ENCODE measurements around the gene CEMIP. TPM values are rescaled to one million over a fixed set of nuclear protein-coding genes. Genes with fewer than 3 reads are reported as not detected.

The CEMIP gene
- total and polyA plus RNA-seq, 2 of the 13 experiments (the other 11 are each of a cell fraction or from before 2014, with no cell fraction given): 4.3 to 28.5 TPM

- no peak for TF ChIP-seq FOXA1 (IDR thresholded peaks at IDR 0.05)
- TF ChIP-seq FOXA1 (CRISPR knock-in tag; IDR thresholded peaks at IDR 0.05): peak; percentile 88
- TF ChIP-seq GATA4 (IDR thresholded peaks at IDR 0.05; ENCODE audit: borderline replicate concordance, low read depth): no peak
- TF ChIP-seq CSRNP2 (CRISPR knock-in tag; conservative IDR thresholded peaks at IDR 0.05; ENCODE audit: low read depth): no peak
- TF ChIP-seq NR2F6 (IDR thresholded peaks at IDR 0.05): 0 out of 2 replicates have a peak, but pooled peaks have one; percentile 16
- no peak for TF ChIP-seq NR2F6 (CRISPR knock-in tag; IDR thresholded peaks at IDR 0.05)
- TF ChIP-seq PHF21A (CRISPR knock-in tag; IDR thresholded peaks at IDR 0.05): peak; percentile 65; the same call in 1 of the 2 replicates
- 0 out of 2 replicates have a peak, but pooled peaks have one; percentile 33 for TF ChIP-seq ZNF691 (CRISPR knock-in tag; IDR thresholded peaks at IDR 0.05; ENCODE audit: borderline replicate concordance, low read depth)
- 0 out of 2 replicates have a peak, but pooled peaks have one; percentile 24 for TF ChIP-seq DRAP1 (CRISPR knock-in tag; IDR thresholded peaks at IDR 0.05)
- TF ChIP-seq PPARG (CRISPR knock-in tag; conservative IDR thresholded peaks at IDR 0.05): 0 out of 2 replicates have a peak, but pooled peaks have one; percentile 36
- TF ChIP-seq TEAD3 (CRISPR knock-in tag; optimal IDR thresholded peaks at IDR 0.05; ENCODE audit: borderline replicate concordance): peak; percentile 81
- TF ChIP-seq KAT8 (CRISPR knock-in tag; IDR thresholded peaks at IDR 0.05): 0 out of 2 replicates have a peak, but pooled peaks have one; percentile 29
- TF ChIP-seq ZKSCAN8 (CRISPR knock-in tag; IDR thresholded peaks at IDR 0.05; ENCODE audit: borderline replicate concordance): 0 out of 2 replicates have a peak, but pooled peaks have one; percentile 21
- TF ChIP-seq RARA (CRISPR knock-in tag; IDR thresholded peaks at IDR 0.05): peak; percentile 41; the same call in 1 of the 2 replicates
- peak; percentile 59; the same call in 1 of the 2 replicates for TF ChIP-seq FOXP4 (CRISPR knock-in tag; IDR thresholded peaks at IDR 0.05)
- TF ChIP-seq ZNF737 (CRISPR knock-in tag; IDR thresholded peaks at IDR 0.05; ENCODE audit: borderline replicate concordance): no peak
- TF ChIP-seq FOXA3 (CRISPR knock-in tag; IDR thresholded peaks at IDR 0.05): peak; percentile 81
- no peak for TF ChIP-seq ZNF724P (CRISPR knock-in tag; IDR thresholded peaks at IDR 0.05; ENCODE audit: borderline replicate concordance)
- TF ChIP-seq ZNF234 (CRISPR knock-in tag; conservative IDR thresholded peaks at IDR 0.05): no peak
- TF ChIP-seq GATAD2A (CRISPR knock-in tag; IDR thresholded peaks at IDR 0.05): peak; percentile 54; the same call in 1 of the 2 replicates
- peak; percentile 63 for TF ChIP-seq ZNF263 (CRISPR knock-in tag; IDR thresholded peaks at IDR 0.05)
- peak; percentile 24; the same call in 1 of the 2 replicates for TF ChIP-seq TBX2 (CRISPR knock-in tag; IDR thresholded peaks at IDR 0.05; ENCODE audit: borderline replicate concordance)
- 0 out of 4 replicates have a peak, but pooled peaks of 1 of the 2 experiments have one; percentile 1 for TF ChIP-seq MAFK (conservative IDR thresholded peaks at IDR 0.05 in 1 of 2, IDR thresholded peaks at IDR 0.05 in 1 of 2; ENCODE audit: low read length in 2 of 2)
- peak; percentile 85 for TF ChIP-seq ZNF710 (CRISPR knock-in tag; IDR thresholded peaks at IDR 0.05; ENCODE audit: borderline replicate concordance)
- TF ChIP-seq DPF2 (CRISPR knock-in tag; IDR thresholded peaks at IDR 0.05; ENCODE audit: borderline replicate concordance, low read depth): peak; percentile 47; the same call in 1 of the 2 replicates
Measured at GRCh38 chr15:80743189-80743833, 35.9 kb upstream of the CEMIP start (continued).
